ENCODE measurements around the gene MAP1B. TPM values are rescaled to one million over a fixed set of nuclear protein-coding genes. Genes with fewer than 3 reads are reported as not detected.

MAP1B gene
- total RNA-seq, 1 donor from 2014 or later = 0.09 TPM

DNA sequence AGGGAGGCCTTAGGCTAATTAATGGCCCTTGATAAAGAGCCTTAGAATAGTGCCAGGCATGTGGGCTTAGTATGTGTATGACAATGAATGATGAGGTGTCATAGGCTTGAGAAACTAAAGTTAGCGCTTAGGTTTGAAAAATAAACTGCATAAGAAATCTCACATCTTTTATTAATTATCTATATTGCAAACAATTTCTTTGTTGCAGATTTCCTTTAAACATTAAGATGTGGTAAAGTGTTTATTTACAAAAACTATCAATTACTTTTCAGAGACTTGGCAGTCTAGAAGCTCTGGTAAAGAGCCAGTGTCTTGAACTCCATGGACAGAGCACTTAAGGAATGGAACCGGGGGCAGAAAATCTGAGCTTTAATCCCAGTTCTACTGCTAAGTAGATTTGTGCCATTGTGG, 23.1 kb downstream of the MAP1B start:
- H3K36me3 Mint-ChIP-seq (ENCODE audit: low read depth) = no peaks in the 10 kb centered on the region
- intact Hi-C loops (cut with micrococcal nuclease) = loop anchor here (10.0 kb wide), 1 partner anchor 684 kb away; the partner anchor contains the start of gene TNPO1
- no peak overlapping the region for H3K27ac Mint-ChIP-seq
- H3K4me3 Mint-ChIP-seq = no peak overlapping the region
- DNase-seq = no peak
- H3K27me3 Mint-ChIP-seq = peaks cover 49% of the 10 kb centered on the region
- no peaks in the 10 kb centered on the region for H3K9me3 Mint-ChIP-seq
- no peaks in the 10 kb centered on the region for H3K4me1 Mint-ChIP-seq

DNA sequence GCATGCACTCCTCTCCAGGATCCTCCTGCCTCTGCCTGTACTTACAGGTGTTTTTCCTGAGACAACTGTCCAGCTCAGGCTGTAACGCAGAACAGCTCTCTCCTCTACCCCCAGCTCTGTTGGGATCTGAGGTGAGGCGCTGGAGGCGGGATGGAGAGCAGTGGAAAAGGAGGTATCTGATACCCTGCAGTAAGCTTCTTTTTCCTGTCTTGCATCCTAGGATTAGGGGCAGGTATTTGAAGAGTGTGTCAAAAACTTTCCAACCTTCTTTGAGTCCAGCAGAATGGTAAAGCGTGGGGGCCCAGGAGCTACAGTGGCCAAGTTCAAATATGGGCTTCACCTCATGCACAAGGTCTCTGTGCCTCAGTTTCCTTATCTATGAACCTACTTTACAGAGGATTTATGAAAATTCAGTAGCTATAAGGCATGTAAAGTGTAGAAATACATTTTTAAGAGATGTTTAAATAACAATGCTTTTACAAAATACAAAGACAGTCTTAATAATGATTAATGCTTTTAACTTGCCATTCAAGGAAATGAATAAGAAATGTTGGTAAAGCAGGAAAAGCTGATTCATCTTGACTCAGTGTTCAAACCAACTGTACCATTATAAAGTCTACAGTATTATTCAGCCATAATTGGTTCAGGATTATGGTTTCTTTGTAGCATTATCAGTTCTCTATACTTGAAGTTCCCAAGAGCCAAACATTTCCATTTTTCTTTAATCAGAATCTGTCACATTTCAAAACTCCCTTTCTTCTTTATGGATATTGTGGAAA, 26.1 kb downstream of the MAP1B start:
- H3K27me3 Mint-ChIP-seq = peaks cover 40% of the 10 kb centered on the region
- no peak overlapping the region for H3K4me3 Mint-ChIP-seq
- no peak for DNase-seq
- H3K36me3 Mint-ChIP-seq (ENCODE audit: low read depth) = no peaks in the 10 kb centered on the region
- no peaks in the 10 kb centered on the region for H3K4me1 Mint-ChIP-seq
- no peaks in the 10 kb centered on the region for H3K9me3 Mint-ChIP-seq
- no peak overlapping the region for H3K27ac Mint-ChIP-seq
- intact Hi-C loops (cut with micrococcal nuclease) = loop anchor here (10.0 kb wide), 1 partner anchor 681 kb away; the partner anchor contains the start of gene TNPO1

DNA sequence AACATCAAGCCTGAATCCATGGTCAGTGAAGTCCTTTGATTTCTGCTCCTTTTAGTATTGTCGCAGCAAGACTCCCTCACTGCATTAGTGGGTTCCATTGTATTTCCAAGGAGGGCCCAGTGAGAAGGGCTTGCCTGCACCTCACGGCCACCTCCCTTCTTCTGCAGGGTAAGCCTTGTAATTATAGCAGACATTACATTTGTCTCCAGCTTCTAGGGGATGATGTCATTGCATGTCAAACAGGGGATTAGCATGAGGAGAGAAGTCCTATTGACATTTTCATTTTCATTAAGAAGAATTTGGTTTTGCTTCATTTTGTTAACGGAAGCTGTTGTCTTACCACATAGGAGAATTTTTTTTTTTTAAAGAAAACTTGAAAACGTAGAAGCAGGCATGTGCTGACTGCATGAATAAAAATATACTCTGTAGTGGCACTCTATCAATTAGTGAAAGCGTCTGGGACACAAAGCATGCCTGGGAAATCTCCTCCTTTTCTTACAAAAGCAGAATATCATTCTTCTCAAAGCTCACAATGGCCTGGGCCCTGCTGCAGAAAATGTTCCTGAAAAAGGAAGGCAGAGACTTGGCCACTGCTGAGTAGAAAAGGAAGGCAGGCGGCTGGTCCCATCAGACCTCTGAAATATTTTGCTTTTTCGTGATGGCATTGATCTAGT, 27.1 kb downstream of the MAP1B start:
- H3K27ac Mint-ChIP-seq = no peak overlapping the region
- H3K36me3 Mint-ChIP-seq (ENCODE audit: low read depth) = no peaks in the 10 kb centered on the region
- intact Hi-C loops (cut with micrococcal nuclease) = loop anchor here (10.0 kb wide), 1 partner anchor 680 kb away; the partner anchor contains the start of gene TNPO1
- H3K27me3 Mint-ChIP-seq = peaks cover 43% of the 10 kb centered on the region
- H3K9me3 Mint-ChIP-seq = no peaks in the 10 kb centered on the region
- H3K4me1 Mint-ChIP-seq = peaks cover 7% of the 10 kb centered on the region
- no peak overlapping the region for H3K4me3 Mint-ChIP-seq
- DNase-seq = no peak

DNA sequence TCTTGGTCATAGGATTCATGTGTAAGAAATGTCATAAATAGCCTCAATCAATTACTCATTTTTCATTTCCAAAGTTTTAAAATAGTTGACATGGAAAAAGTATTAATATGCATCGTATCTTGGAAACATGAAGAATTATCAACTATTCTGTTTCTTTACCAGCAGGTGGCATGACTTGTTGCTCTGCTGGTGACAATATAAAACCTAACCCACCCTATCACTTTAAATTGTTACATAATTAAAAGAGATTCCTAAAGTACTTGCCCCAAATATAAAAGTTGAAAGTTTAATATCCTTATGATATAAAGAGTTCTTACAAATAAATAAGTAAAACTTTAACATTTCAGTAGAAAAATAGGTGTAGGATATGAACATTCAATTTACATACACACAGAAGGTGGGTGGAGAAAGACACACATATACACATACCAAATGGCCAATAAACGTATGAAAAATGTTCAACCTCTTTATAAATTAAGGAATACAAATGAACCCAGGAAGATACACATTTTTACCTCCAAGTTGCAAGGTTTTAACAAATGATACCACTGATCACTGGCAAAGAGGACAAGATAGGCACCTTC, 30.6 kb downstream of the MAP1B start:
- DNase-seq = no peak
- intact Hi-C loops (cut with micrococcal nuclease) = loop anchor here (1.0 to 10.0 kb wide), 3 partner anchors 131 to 677 kb away; partner anchors contain the start of gene TNPO1
- no peaks in the 10 kb centered on the region for H3K36me3 Mint-ChIP-seq (ENCODE audit: low read depth)
- peaks cover 54% of the 10 kb centered on the region for H3K27me3 Mint-ChIP-seq
- peaks cover 8% of the 10 kb centered on the region for H3K4me1 Mint-ChIP-seq
- no peak overlapping the region for H3K27ac Mint-ChIP-seq
- H3K9me3 Mint-ChIP-seq = no peaks in the 10 kb centered on the region
- H3K4me3 Mint-ChIP-seq = no peak overlapping the region

DNA sequence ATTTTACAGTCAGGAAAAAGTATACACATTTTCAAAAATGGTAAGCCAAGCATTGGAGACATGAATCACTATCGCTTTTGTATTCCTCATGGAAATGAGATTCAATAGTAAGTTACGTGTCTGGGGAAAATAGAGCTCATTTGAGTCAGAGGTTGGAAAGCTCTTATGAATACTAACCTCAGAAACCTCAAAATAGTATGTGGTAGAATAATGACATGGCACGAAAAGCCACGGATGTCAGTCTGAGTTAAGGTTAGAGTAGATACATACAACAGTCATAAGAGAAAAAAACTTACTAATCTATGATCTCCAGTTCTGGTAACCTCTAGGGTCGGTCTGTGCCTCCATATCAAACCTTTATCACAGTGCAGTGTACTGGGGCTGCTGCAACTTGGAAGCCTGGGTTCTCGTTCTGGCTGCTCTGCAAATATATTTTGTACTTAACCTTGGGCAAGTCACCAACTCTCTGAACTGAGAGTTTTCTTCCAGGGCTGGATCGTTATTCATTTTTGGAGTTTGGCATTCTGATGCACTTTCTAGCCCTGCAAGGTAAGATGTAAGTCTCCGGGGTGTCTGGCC, 31.8 kb downstream of the MAP1B start:
- H3K4me3 Mint-ChIP-seq = no peak overlapping the region
- DNase-seq = peak; percentile 56
- H3K27ac Mint-ChIP-seq = no peak overlapping the region
- H3K4me1 Mint-ChIP-seq = peaks cover 8% of the 10 kb centered on the region
- intact Hi-C loops (cut with micrococcal nuclease) = loop anchor here (1.0 to 10.0 kb wide), 2 partner anchors 95 to 676 kb away; partner anchors contain the start of gene TNPO1
- no peaks in the 10 kb centered on the region for H3K36me3 Mint-ChIP-seq (ENCODE audit: low read depth)
- H3K9me3 Mint-ChIP-seq = no peaks in the 10 kb centered on the region
- peaks cover 53% of the 10 kb centered on the region for H3K27me3 Mint-ChIP-seq

DNA sequence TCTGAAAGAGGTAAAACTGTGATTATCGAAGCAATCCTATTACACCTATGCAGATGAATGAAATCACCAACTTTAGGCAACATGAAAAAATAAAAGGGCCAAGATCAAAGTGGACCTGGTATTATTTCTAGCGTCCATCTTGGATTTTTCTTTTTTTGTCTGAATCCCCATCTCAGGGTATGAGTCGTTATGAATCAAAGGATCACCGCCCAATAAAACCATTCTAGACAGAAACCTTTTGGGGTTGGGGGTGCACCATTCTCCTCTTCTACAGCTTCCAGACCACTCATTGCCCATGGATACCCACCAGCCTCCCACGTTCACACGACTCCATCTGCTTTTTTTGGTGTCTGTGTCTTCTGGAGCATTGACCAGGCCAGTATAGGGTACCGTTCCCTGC, 33.4 kb downstream of the MAP1B start:
- H3K27ac Mint-ChIP-seq = no peak overlapping the region
- H3K36me3 Mint-ChIP-seq (ENCODE audit: low read depth) = no peaks in the 10 kb centered on the region
- H3K9me3 Mint-ChIP-seq = no peaks in the 10 kb centered on the region
- intact Hi-C loops (cut with micrococcal nuclease) = no loop called here
- peaks cover 59% of the 10 kb centered on the region for H3K27me3 Mint-ChIP-seq
- no peak overlapping the region for H3K4me3 Mint-ChIP-seq
- H3K4me1 Mint-ChIP-seq = peaks cover 8% of the 10 kb centered on the region
- DNase-seq = no peak

DNA sequence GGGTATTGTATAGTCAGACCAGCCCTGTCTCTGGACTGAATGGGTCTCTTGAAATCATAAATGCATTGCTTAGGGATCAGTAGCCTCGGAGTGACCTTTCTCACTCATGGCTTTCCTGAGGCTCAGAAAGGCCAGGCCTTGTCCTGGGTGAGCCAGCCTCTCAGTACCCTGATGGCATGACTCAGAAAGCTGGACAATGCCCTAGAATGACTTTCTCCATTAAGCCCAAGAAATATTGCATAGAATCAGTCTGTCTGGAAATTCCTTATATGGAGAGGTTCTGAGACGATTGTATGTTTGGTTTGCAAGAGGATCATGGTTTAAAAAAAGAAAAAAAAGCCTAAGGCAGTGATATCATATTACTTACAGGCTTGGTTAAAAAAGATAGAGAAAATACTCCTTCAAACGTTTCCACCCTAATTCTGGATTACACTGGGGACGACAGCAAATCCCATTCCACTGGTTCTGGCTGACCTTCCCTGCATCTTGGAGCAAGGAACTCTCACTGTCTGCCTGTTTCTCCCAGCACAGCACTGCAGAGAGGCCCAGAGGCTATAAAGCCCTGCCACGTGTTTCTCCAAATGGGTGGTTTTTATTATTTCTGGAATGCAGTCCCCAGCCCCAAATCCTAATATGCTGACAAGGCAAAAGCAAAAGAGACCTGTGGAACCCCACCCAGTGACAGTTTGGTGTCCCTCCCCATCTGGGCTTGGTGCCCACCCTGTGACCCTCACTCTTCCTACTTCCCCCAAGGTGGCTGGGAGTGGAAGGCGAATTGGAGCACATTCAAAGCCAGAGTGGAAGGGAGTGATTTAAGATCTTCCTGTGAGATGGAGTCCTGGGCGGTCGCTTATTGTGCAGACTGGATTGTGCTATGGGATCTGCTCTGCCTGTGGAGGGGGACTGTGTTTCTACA, 34.4 kb downstream of the MAP1B start:
- H3K9me3 Mint-ChIP-seq = no peaks in the 10 kb centered on the region

DNA sequence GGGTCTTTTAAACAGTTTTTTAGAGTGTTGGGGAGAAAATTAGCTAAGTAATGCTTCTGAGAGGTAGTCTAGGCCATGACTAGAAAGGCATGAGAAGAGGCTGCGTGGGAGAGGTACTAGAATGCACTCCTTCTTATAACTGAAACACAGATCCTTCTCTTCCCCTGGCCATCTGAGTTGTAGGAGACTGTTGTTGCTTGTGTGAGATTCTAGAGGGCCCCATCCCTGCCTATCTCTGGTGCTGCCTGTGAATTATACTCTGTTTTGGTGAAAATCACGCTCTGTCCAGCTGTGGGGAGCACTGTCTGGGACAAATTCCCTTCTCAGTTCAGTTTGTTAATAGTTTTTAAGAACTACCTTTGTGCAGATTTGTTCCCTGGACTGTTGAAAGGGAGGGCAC, 37.5 kb downstream of the MAP1B start:
- Mint-ChIP-seq H3K4me1 (no peaks in the 10 kb centered on the region), H3K4me3 (no peak overlapping the region), H3K9me3 (no peaks in the 10 kb centered on the region), H3K27ac (no peak overlapping the region), H3K36me3 (ENCODE audit: low read depth) (no peaks in the 10 kb centered on the region), H3K27me3 (peaks cover 55% of the 10 kb centered on the region)
- DNase-seq = no peak
- intact Hi-C loops (cut with micrococcal nuclease) = no loop called here

More for the DNA sequence above, 34.4 kb downstream of the MAP1B start:
- intact Hi-C loops (cut with micrococcal nuclease) = no loop called here
- Mint-ChIP-seq H3K36me3 (ENCODE audit: low read depth) (no peaks in the 10 kb centered on the region), H3K27ac (no peak overlapping the region), H3K4me1 (peaks cover 8% of the 10 kb centered on the region), H3K4me3 (no peak overlapping the region), H3K27me3 (peaks cover 56% of the 10 kb centered on the region)
- DNase-seq = no peak

DNA sequence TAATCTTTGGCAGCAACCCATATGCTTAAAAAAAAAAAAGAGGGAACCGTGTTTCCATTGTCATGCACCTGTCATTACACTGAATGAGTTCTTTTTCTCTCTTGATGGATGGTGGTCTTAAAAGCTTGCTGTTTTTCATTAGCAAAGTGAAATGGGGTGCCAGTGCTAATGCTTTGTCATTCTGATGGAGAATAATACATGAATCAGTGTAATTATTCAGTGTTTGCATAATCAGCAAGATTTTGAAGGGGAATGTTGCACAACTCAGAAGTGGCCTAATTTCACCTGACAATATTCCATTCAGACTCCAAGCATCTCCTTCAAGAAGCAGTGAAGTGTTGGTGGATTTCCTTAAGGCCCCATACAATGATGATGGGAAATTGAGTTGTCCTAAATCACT, 38.1 kb downstream of the MAP1B start:
- no peaks in the 10 kb centered on the region for H3K4me1 Mint-ChIP-seq
- H3K36me3 Mint-ChIP-seq (ENCODE audit: low read depth) = no peaks in the 10 kb centered on the region
- no peak overlapping the region for H3K4me3 Mint-ChIP-seq
- intact Hi-C loops (cut with micrococcal nuclease) = no loop called here
- no peaks in the 10 kb centered on the region for H3K9me3 Mint-ChIP-seq
- no peak for DNase-seq
- H3K27me3 Mint-ChIP-seq = peaks cover 53% of the 10 kb centered on the region
- no peak overlapping the region for H3K27ac Mint-ChIP-seq

DNA sequence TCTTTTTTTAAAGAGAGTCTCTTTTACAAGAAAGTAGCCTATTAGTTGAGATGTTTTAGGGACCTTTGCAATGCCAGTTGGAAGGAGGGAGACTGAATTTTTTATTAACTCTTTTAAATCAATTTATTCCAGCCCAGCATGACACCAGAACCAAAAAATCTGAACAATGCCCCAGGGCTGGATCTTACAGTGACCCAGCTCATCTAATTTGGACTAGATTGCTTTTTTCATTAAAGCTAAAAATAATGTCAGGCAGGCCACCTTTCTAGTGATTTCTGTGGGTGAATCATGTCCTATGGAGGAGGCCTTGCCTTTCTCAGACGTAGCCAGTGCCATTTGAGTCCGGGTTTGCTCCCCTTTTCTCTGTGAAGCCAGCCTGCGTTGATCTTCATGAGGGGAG, 38.8 kb downstream of the MAP1B start:
- intact Hi-C loops (cut with micrococcal nuclease) = no loop called here
- no peaks in the 10 kb centered on the region for H3K9me3 Mint-ChIP-seq
- H3K27me3 Mint-ChIP-seq = peaks cover 46% of the 10 kb centered on the region
- no peaks in the 10 kb centered on the region for H3K36me3 Mint-ChIP-seq (ENCODE audit: low read depth)
- no peak overlapping the region for H3K27ac Mint-ChIP-seq
- no peaks in the 10 kb centered on the region for H3K4me1 Mint-ChIP-seq
- H3K4me3 Mint-ChIP-seq = no peak overlapping the region
- no peak for DNase-seq

DNA sequence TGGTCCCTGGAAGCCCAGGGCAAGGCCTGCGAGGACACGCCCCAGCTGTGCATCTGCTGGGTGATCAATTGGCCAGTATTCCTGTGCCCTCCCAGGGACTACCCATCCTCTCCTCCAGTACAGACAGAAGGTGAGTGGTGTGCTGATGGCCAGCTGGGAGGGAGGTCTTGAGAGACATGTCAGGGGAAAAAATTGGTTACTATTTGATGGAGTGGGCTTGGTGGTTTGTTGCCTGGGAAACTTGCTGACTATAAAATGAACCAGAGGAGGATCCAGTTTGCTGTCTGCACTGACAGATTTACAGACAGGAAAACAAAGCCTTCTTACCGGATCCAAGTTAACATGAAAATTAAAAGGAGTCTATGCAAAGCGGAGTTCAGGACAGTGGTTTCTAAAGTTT, 40.3 kb downstream of the MAP1B start:
- intact Hi-C loops (cut with micrococcal nuclease) = no loop called here
- no peak overlapping the region for H3K27ac Mint-ChIP-seq

DNA sequence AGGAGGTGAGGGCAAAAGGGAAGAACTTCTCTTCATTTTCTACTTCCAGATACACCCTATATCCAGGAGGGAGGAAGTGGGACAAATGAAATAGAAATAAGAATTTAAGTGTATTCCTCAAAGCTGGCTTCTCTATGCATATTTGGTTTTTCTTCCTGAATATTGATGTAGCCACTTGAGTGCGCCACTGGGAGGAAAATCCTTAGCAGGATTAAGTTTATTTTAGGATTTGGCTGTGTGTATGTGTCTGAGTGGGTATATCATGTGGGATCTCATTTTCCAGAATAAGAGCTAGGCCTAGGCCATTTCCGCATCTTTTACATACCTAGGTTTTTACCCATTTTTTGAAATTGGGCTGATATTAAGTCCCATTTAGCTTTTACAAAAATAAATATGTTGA, 42.5 kb downstream of the MAP1B start:
- H3K4me1 Mint-ChIP-seq = no peaks in the 10 kb centered on the region
- no peak overlapping the region for H3K4me3 Mint-ChIP-seq
- peaks cover 24% of the 10 kb centered on the region for H3K27me3 Mint-ChIP-seq
- intact Hi-C loops (cut with micrococcal nuclease) = no loop called here
- DNase-seq = no peak
- H3K36me3 Mint-ChIP-seq (ENCODE audit: low read depth) = no peaks in the 10 kb centered on the region
- no peak overlapping the region for H3K27ac Mint-ChIP-seq
- H3K9me3 Mint-ChIP-seq = no peaks in the 10 kb centered on the region

More for the DNA sequence above, 40.3 kb downstream of the MAP1B start:
- DNase-seq = no peak
- no peak overlapping the region for H3K4me3 Mint-ChIP-seq
- no peaks in the 10 kb centered on the region for H3K4me1 Mint-ChIP-seq
- H3K9me3 Mint-ChIP-seq = no peaks in the 10 kb centered on the region
- peaks cover 35% of the 10 kb centered on the region for H3K27me3 Mint-ChIP-seq
- H3K36me3 Mint-ChIP-seq (ENCODE audit: low read depth) = no peaks in the 10 kb centered on the region

DNA sequence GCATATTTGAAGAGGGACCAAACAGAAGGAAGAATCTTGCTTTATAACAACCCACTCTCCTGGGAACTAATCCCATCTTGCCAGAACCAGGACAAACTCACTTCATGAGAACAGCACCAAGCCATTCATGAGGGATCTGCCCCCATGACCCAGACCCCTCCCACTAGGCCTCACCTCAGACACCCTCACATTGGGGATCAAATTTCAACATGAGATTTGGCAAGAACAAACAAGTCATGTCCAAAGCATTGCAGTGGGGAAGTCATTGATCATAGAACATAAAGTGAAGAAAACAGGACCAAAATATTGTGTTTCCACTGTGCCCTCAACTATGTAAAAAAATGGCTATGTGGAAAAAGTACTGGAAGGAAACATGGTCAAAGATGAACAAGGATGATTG, 43.9 kb downstream of the MAP1B start:
- Mint-ChIP-seq H3K9me3 (no peaks in the 10 kb centered on the region), H3K27me3 (peaks cover 16% of the 10 kb centered on the region), H3K36me3 (ENCODE audit: low read depth) (no peaks in the 10 kb centered on the region), H3K4me3 (no peak overlapping the region), H3K27ac (no peak overlapping the region), H3K4me1 (no peaks in the 10 kb centered on the region)
- DNase-seq = no peak
- intact Hi-C loops (cut with micrococcal nuclease) = no loop called here

Measured in activated CD4-positive, alpha-beta T cell treated with anti-CD3 and anti-CD28 coated beads, Interleukin-2, amount 10 ng/mL, durations not matched to agents 24 days and 14 days (primary cell).